ENCODE results near the gene TSPEAR. TPM values are rescaled to one million over a fixed set of nuclear protein-coding genes. Genes with fewer than 3 reads are reported as not detected.

Gene TSPEAR
- total RNA-seq, 1 donor from 2014 or later, result not detected

DNA sequence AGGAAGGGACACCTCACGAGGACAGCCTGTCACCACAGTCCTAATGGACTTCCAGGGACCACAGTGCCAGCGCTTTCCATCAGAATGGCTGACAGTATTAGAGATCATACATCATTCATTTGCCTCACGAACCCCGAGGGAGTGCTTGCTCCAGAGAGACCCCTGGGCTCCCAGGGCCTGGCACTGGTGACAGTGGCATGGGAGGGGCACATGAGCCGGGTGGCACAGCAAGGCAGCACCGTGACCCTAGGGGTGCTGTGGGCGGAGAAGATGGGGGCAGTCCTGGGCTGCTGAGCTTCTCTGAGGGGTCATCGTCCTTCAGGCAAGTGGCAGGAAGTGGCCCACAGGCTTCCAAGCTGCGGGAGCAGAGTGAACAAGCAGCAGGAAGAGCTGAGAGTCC is 16.4 kb upstream of the TSPEAR start:
- H3K4me3 Mint-ChIP-seq (ENCODE audit: unreplicated experiment), result no peak overlapping the region
- H3K4me1 Mint-ChIP-seq (ENCODE audit: low read depth, unreplicated experiment), result peaks cover 12% of the 10 kb centered on the region
- TF ChIP-seq, protein P1, sequence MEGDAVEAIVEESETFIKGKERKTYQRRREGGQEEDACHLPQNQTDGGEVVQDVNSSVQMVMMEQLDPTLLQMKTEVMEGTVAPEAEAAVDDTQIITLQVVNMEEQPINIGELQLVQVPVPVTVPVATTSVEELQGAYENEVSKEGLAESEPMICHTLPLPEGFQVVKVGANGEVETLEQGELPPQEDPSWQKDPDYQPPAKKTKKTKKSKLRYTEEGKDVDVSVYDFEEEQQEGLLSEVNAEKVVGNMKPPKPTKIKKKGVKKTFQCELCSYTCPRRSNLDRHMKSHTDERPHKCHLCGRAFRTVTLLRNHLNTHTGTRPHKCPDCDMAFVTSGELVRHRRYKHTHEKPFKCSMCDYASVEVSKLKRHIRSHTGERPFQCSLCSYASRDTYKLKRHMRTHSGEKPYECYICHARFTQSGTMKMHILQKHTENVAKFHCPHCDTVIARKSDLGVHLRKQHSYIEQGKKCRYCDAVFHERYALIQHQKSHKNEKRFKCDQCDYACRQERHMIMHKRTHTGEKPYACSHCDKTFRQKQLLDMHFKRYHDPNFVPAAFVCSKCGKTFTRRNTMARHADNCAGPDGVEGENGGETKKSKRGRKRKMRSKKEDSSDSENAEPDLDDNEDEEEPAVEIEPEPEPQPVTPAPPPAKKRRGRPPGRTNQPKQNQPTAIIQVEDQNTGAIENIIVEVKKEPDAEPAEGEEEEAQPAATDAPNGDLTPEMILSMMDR (IDR thresholded peaks at IDR 0.05; ENCODE audit: partially characterized antibody, unreplicated experiment), result no peak
- peaks cover 4% of the 10 kb centered on the region for H3K27me3 Mint-ChIP-seq (ENCODE audit: unreplicated experiment)
- H3K27ac Mint-ChIP-seq (ENCODE audit: unreplicated experiment), result no peak overlapping the region
- peaks cover 6% of the 10 kb centered on the region for H3K9me3 Mint-ChIP-seq (ENCODE audit: unreplicated experiment)
- H3K36me3 Mint-ChIP-seq (ENCODE audit: unreplicated experiment), result peaks cover 19% of the 10 kb centered on the region
- no peak for DNase-seq

DNA sequence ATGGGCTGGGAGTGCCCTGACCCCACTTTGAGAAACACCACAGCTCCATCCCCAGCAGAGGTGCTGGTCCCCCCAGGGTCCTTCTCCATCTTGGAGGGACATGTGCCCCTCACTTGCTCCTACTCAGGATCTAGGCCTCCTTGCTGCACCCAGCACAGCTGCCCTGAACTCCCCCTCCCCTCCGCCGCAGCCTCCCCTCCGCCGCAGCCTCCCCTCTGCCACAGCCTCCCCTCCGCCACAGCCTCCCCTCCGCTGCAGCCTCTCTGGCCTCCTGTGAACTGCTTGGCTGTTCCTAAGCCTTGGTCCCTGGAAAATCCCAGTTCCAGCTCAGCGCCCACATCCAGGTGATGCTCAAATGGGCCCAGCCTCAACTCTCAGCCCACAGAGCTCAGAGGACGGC is 15.9 kb upstream of the TSPEAR start:
- H3K36me3 Mint-ChIP-seq (ENCODE audit: unreplicated experiment), result peaks cover 19% of the 10 kb centered on the region
- H3K4me1 Mint-ChIP-seq (ENCODE audit: low read depth, unreplicated experiment), result peaks cover 16% of the 10 kb centered on the region
- peaks cover 6% of the 10 kb centered on the region for H3K9me3 Mint-ChIP-seq (ENCODE audit: unreplicated experiment)
- TF ChIP-seq, protein P1 (IDR thresholded peaks at IDR 0.05; ENCODE audit: partially characterized antibody, unreplicated experiment), result no peak
- H3K27ac Mint-ChIP-seq (ENCODE audit: unreplicated experiment), result no peak overlapping the region
- H3K27me3 Mint-ChIP-seq (ENCODE audit: unreplicated experiment), result peaks cover 8% of the 10 kb centered on the region
- H3K4me3 Mint-ChIP-seq (ENCODE audit: unreplicated experiment), result no peak overlapping the region
- no peak for DNase-seq

DNA sequence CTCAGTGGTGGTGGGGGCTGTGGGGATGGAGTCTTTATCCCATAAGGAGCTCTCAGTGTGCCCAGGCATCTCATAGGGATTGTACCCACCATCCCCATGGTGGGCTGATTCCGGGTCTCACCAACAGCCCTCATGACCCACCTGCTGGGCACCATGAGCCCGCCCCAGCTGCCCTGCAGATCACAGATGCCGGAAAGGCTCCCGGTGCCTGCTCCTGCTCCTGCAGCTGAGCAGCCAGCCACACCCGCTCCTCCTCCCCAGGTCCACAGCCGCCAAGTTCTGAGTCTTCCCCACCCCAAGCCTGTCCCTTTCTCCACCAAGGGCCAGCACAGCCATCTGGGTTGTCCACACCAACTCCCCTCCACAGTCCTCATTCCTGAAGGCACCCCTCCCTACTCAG is 15.5 kb upstream of the TSPEAR start:
- Mint-ChIP-seq H3K4me1 (ENCODE audit: low read depth, unreplicated experiment) (peaks cover 16% of the 10 kb centered on the region), H3K9me3 (ENCODE audit: unreplicated experiment) (peaks cover 6% of the 10 kb centered on the region)

DNA sequence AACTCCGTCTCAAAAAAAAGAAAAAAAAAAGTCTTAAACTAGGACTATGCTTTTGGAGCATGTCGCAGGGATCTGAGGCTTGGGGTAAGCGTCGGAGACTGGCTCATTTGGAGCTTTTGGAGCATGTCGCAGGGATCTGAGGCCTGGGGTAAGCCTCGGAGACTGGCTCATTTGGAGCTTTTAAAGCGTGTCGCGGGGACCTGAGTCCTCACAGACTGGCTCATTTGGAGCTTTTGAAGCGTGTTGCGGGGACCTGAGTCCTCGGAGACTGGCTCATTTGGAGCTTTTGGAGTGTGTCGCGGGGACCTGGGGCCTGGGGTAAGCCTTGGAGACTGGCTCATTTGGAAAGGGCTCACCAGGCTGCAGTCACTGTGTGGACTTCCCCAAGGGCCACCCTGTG is 13.6 kb upstream of the TSPEAR start:
- H3K9me3 Mint-ChIP-seq (ENCODE audit: unreplicated experiment), result peaks cover 6% of the 10 kb centered on the region
- H3K36me3 Mint-ChIP-seq (ENCODE audit: unreplicated experiment), result peaks cover 4% of the 10 kb centered on the region
- no peak for DNase-seq
- H3K4me3 Mint-ChIP-seq (ENCODE audit: unreplicated experiment), result no peak overlapping the region
- TF ChIP-seq, protein P1 (IDR thresholded peaks at IDR 0.05; ENCODE audit: partially characterized antibody, unreplicated experiment), result no peak
- peaks cover 14% of the 10 kb centered on the region for H3K4me1 Mint-ChIP-seq (ENCODE audit: low read depth, unreplicated experiment)
- H3K27ac Mint-ChIP-seq (ENCODE audit: unreplicated experiment), result no peak overlapping the region
- H3K27me3 Mint-ChIP-seq (ENCODE audit: unreplicated experiment), result peaks cover 9% of the 10 kb centered on the region

More for the DNA sequence above, 15.5 kb upstream of the TSPEAR start:
- H3K4me3 Mint-ChIP-seq (ENCODE audit: unreplicated experiment), result no peak overlapping the region
- peaks cover 15% of the 10 kb centered on the region for H3K36me3 Mint-ChIP-seq (ENCODE audit: unreplicated experiment)
- no peak for DNase-seq
- TF ChIP-seq, protein P1 (IDR thresholded peaks at IDR 0.05; ENCODE audit: partially characterized antibody, unreplicated experiment), result no peak
- peaks cover 7% of the 10 kb centered on the region for H3K27me3 Mint-ChIP-seq (ENCODE audit: unreplicated experiment)
- H3K27ac Mint-ChIP-seq (ENCODE audit: unreplicated experiment), result no peak overlapping the region

DNA sequence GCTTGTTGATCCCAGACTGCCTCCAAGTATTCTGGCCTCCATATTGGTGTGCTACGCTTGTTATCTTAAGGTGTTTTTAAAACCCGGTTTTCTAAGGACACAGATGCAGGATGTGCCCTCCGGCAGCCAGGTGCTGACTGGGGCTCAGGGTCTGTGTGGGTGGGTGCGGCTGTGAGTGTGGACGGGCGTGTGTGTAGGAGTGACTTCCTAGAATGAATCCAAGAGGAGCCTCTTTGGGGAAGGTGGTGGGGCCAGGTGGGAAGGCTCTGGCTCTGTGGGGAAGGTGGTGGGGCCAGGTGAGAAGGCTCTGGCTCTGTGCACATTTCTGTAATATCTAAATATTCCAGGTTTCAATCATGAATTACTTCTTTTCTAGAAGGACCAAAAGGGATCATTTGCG is 12.8 kb upstream of the TSPEAR start:
- Mint-ChIP-seq H3K27ac (ENCODE audit: unreplicated experiment) (no peak overlapping the region), H3K4me1 (ENCODE audit: low read depth, unreplicated experiment) (peaks cover 14% of the 10 kb centered on the region), H3K4me3 (ENCODE audit: unreplicated experiment) (no peak overlapping the region)

More for the DNA sequence above, 12.8 kb upstream of the TSPEAR start:
- H3K36me3 Mint-ChIP-seq (ENCODE audit: unreplicated experiment), result peaks cover 4% of the 10 kb centered on the region
- H3K27me3 Mint-ChIP-seq (ENCODE audit: unreplicated experiment), result peaks cover 9% of the 10 kb centered on the region
- H3K9me3 Mint-ChIP-seq (ENCODE audit: unreplicated experiment), result peaks cover 6% of the 10 kb centered on the region
- DNase-seq, result no peak
- TF ChIP-seq, protein P1 (IDR thresholded peaks at IDR 0.05; ENCODE audit: partially characterized antibody, unreplicated experiment), result no peak
